GM23338 (cell line): ENCODE measurements around the gene NEK7.

Source experiments
- CTCF ChIP-seq, 2 experiments: fragments of 200-600 bp in 1 of 2; sonication (generic) in 1 of 2; conservative IDR thresholded peaks; 2 replicates each; pipeline versions ENCODE4 v1.5.1 to v1.6.1; 2016 to 2017; ENCODE audit warnings: antibody characterized with exemption in 2 of 2, low read depth in 2 of 2, mild to moderate bottlenecking in 2 of 2, moderate library complexity in 1 of 2
- EZH2 ChIP-seq: fragments of 200-600 bp; sonication (generic); IDR thresholded peaks from one replicate; pipeline ENCODE4 v1.8.0; 2017; ENCODE audit warnings: antibody characterized with exemption, mild to moderate bottlenecking, low read depth; ENCODE audit not compliant: unreplicated experiment
- TF ChIP-seq, protein P1 (sequence below): IDR thresholded peaks from 2 replicates; pipeline ENCODE4 v1.6.1; 2016; ENCODE audit warnings: antibody characterized with exemption

GRCh38 chr1:198364471-198364870, 207.7 kb downstream of the NEK7 start:
- no peak for TF ChIP-seq CTCF (conservative IDR thresholded peaks at IDR 0.05; ENCODE audit: low read depth in 2 of 2)
- no peak for TF ChIP-seq EZH2
- TF ChIP-seq, protein P1, sequence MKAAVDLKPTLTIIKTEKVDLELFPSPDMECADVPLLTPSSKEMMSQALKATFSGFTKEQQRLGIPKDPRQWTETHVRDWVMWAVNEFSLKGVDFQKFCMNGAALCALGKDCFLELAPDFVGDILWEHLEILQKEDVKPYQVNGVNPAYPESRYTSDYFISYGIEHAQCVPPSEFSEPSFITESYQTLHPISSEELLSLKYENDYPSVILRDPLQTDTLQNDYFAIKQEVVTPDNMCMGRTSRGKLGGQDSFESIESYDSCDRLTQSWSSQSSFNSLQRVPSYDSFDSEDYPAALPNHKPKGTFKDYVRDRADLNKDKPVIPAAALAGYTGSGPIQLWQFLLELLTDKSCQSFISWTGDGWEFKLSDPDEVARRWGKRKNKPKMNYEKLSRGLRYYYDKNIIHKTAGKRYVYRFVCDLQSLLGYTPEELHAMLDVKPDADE = no peak
